GM23338 (cell line): ENCODE data around the gene ATP6V1F. TPM values are rescaled to one million over a fixed set of nuclear protein-coding genes. Genes with fewer than 3 reads are reported as not detected.

Experiments
- ATAC-seq: fragments of 200-7000 bp; cut with Tn5 transposase; 3 replicates; pipeline ENCODE4 v1.9.1; 2020
- DNase-seq: peaks from one replicate; pipeline ENCODE4 v3.0.0-alpha.2; 2015; ENCODE audit warnings: low spot score
- H2AFZ ChIP-seq: fragments of 200-600 bp; sonication (generic); 2 replicates; pipeline ENCODE4 v1.8.0; 2016; ENCODE audit warnings: antibody characterized with exemption, mild to moderate bottlenecking, moderate library complexity
- H3F3A ChIP-seq: fragments of 200-600 bp; sonication (generic); replicated peaks from 2 replicates; pipeline ENCODE4 v1.8.0; 2017; ENCODE audit warnings: antibody characterized with exemption, mixed run types, low read depth
- H3K27ac ChIP-seq: fragments of 200-600 bp; sonication (generic); 2 replicates; pipeline ENCODE4 v1.6.1; 2016; ENCODE audit warnings: low read depth
- H3K27me3 ChIP-seq: fragments of 200-600 bp; sonication (generic); 2 replicates; pipeline ENCODE4 v1.8.0; 2016; ENCODE audit warnings: mild to moderate bottlenecking, mixed run types, moderate library complexity; ENCODE audit not compliant: insufficient read depth
- H3K36me3 ChIP-seq: fragments of 200-600 bp; sonication (generic); 2 replicates; pipeline ENCODE4 v1.8.0; 2016; ENCODE audit warnings: mild to moderate bottlenecking; ENCODE audit not compliant: insufficient read depth
- H3K4me1 ChIP-seq: fragments of 200-600 bp; sonication (generic); 2 replicates; pipeline ENCODE4 v1.8.0; 2016; ENCODE audit warnings: mild to moderate bottlenecking, moderate library complexity; ENCODE audit not compliant: insufficient read depth
- H3K4me2 ChIP-seq: fragments of 200-600 bp; sonication (generic); 2 replicates; pipeline ENCODE4 v1.7.1; 2017; ENCODE audit warnings: mixed run types
- H3K4me3 ChIP-seq: fragments of 200-600 bp; sonication (generic); 2 replicates; pipeline ENCODE4 v1.6.1; 2016; ENCODE audit warnings: mixed run types
- H3K79me2 ChIP-seq: fragments of 200-600 bp; sonication (generic); replicated peaks from 2 replicates; pipeline ENCODE4 v1.8.0; 2017; ENCODE audit warnings: mild to moderate bottlenecking; ENCODE audit not compliant: insufficient read depth
- H3K9me2 ChIP-seq: fragments of 200-600 bp; sonication (generic); 2 replicates; pipeline ENCODE4 v1.8.0; 2017; ENCODE audit not compliant: insufficient read depth
- H4K20me1 ChIP-seq: fragments of 200-600 bp; sonication (generic); replicated peaks from 2 replicates; pipeline ENCODE4 v1.8.0; 2017; ENCODE audit warnings: mild to moderate bottlenecking; ENCODE audit not compliant: insufficient read depth
- H3K27ac Mint-ChIP-seq: 2 replicates; pipeline ENCODE4 v1.8.0; 2020; ENCODE audit warnings: inconsistent platforms, mild to moderate bottlenecking, moderate library complexity, mixed read lengths
- H3K27me3 Mint-ChIP-seq: 3 replicates; pipeline ENCODE4 v1.8.0; 2022; ENCODE audit warnings: low read depth, mild to moderate bottlenecking, moderate library complexity, mixed read lengths, inconsistent platforms; ENCODE audit not compliant: insufficient read depth, poor library complexity
- H3K36me3 Mint-ChIP-seq: 3 replicates; pipeline ENCODE4 v1.8.0; 2021; ENCODE audit warnings: low read depth, mild to moderate bottlenecking, inconsistent platforms, moderate library complexity, mixed read lengths
- H3K4me1 Mint-ChIP-seq: 3 replicates; pipeline ENCODE4 v1.8.0; 2020; ENCODE audit warnings: mild to moderate bottlenecking, inconsistent platforms, mixed read lengths
- H3K4me3 Mint-ChIP-seq: 3 replicates; pipeline ENCODE4 v1.8.0; 2021; ENCODE audit warnings: moderate library complexity, mild to moderate bottlenecking, inconsistent platforms, mixed read lengths
- H3K9me3 Mint-ChIP-seq: 3 replicates; pipeline ENCODE4 v1.8.0; 2020; ENCODE audit warnings: moderate library complexity, mild to moderate bottlenecking, inconsistent platforms, mixed read lengths
- CTCF ChIP-seq, 2 experiments: fragments of 200-600 bp in 1 of 2; sonication (generic) in 1 of 2; conservative IDR thresholded peaks; 2 replicates each; pipeline versions ENCODE4 v1.5.1 to v1.6.1; 2016 to 2017; ENCODE audit warnings: antibody characterized with exemption in 2 of 2, low read depth in 2 of 2, mild to moderate bottlenecking in 2 of 2, moderate library complexity in 1 of 2
- ETS1 ChIP-seq: IDR thresholded peaks from 2 replicates; pipeline ENCODE4 v1.6.1; 2016; ENCODE audit warnings: antibody characterized with exemption
- EZH2 ChIP-seq: fragments of 200-600 bp; sonication (generic); IDR thresholded peaks from one replicate; pipeline ENCODE4 v1.8.0; 2017; ENCODE audit warnings: antibody characterized with exemption, mild to moderate bottlenecking, low read depth; ENCODE audit not compliant: unreplicated experiment
- EZH2phosphoT487 ChIP-seq: fragments of 200-600 bp; sonication (generic); IDR thresholded peaks from one replicate; pipeline ENCODE4 v1.8.1; 2018; ENCODE audit warnings: antibody characterized with exemption; ENCODE audit not compliant: unreplicated experiment
- JUNB ChIP-seq: IDR thresholded peaks from one replicate; pipeline ENCODE4 v1.6.1; 2016; ENCODE audit warnings: antibody characterized with exemption; ENCODE audit not compliant: unreplicated experiment
- NANOG ChIP-seq: IDR thresholded peaks from 2 replicates; pipeline ENCODE4 v1.6.1; 2016; ENCODE audit warnings: antibody characterized with exemption, borderline replicate concordance
- POLR2AphosphoS5 ChIP-seq: IDR thresholded peaks from 2 replicates; pipeline ENCODE4 v1.6.1; 2016; ENCODE audit warnings: antibody characterized with exemption, low read depth
- REST ChIP-seq: IDR thresholded peaks from one replicate; pipeline ENCODE4 v1.6.1; 2018; ENCODE audit warnings: antibody characterized with exemption; ENCODE audit not compliant: unreplicated experiment
- ZNF114 ChIP-seq: fragments of 250-450 bp; sonication (Bioruptor Pico); IDR thresholded peaks from 2 replicates; pipeline ENCODE4 v1.5.0; 2020; ENCODE audit warnings: mild to moderate bottlenecking, moderate library complexity
- ZNF331 ChIP-seq: fragments of 250-450 bp; sonication (Bioruptor Pico); IDR thresholded peaks from 2 replicates; pipeline ENCODE4 v1.5.0; 2020; ENCODE audit warnings: low read depth, mild to moderate bottlenecking, moderate library complexity
- ZNF462 ChIP-seq: fragments of 250-450 bp; sonication (Bioruptor Pico); IDR thresholded peaks from 2 replicates; pipeline ENCODE4 v1.5.0; 2020; ENCODE audit warnings: mild to moderate bottlenecking, moderate library complexity
- polyA plus RNA-seq: library from polyadenylated mRNA; unstranded; fragments of >200 nt; fragmentation: Nextera tagmentation; extraction: Ambion mirVana; gene quantifications from 2 replicates; pipeline ENCODE4 v1.2.1, GENCODE V29; 2016
- total RNA-seq: library from RNA; depleted of rRNA; stranded (reverse); fragments of >200 nt; shearing (Covaris generic); gene quantifications from 2 replicates; pipeline ENCODE4 v1.2.3, GENCODE V29; 2014

ATP6V1F gene
- total and polyA plus RNA-seq, 2 experiments from 2014 or later = 66.5 to 271 TPM

- ATAC-seq = no peak
- H3K27ac Mint-ChIP-seq = no peak overlapping the region
- TF ChIP-seq ZNF331 (CRISPR knock-in tag) (no peak), JUNB (no peak), REST (no peak), EZH2 (no peak), CTCF (conservative IDR thresholded peaks at IDR 0.05; ENCODE audit: low read depth in 2 of 2) (no peak), EZH2phosphoT487 (no peak), POLR2AphosphoS5 (no peak), ZNF462 (CRISPR knock-in tag) (no peak), ETS1 (no peak), NANOG (no peak), ZNF114 (CRISPR knock-in tag) (no peak)
Measured at GRCh38 chr7:128815289-128815942, 47.2 kb upstream of the ATP6V1F start.

More at GRCh38 chr7:128815289-128815942, 47.2 kb upstream of the ATP6V1F start:
- no peaks in the 10 kb centered on the region for H3K79me2 ChIP-seq
- Mint-ChIP-seq H3K36me3 (peaks cover 9% of the 10 kb centered on the region), H3K27me3 (peaks cover 3% of the 10 kb centered on the region), H3K4me1 (peaks cover 8% of the 10 kb centered on the region), H3K4me3 (no peak overlapping the region), H3K9me3 (no peaks in the 10 kb centered on the region)
- no peak overlapping the region for H3K4me3 ChIP-seq
- H3K27me3 ChIP-seq = no peaks in the 10 kb centered on the region
- H3K4me1 ChIP-seq = peaks cover 10% of the 10 kb centered on the region; the same call in 1 of the 2 replicates
- no peaks in the 10 kb centered on the region for H3K36me3 ChIP-seq
- H2AFZ ChIP-seq = no peak overlapping the region
- H3K9me2 ChIP-seq = no peaks in the 10 kb centered on the region
- no peak overlapping the region for H3K27ac ChIP-seq
- no peak for DNase-seq
- no peaks in the 10 kb centered on the region for H3F3A ChIP-seq
- no peak overlapping the region for H3K4me2 ChIP-seq
- H4K20me1 ChIP-seq = peaks cover 3% of the 10 kb centered on the region; the same call in 1 of the 2 replicates
